HepG2 (cell line): ENCODE measurements around the gene PPP1R18. TPM values are rescaled to one million over a fixed set of nuclear protein-coding genes. Genes with fewer than 3 reads are reported as not detected.

Source experiments
- ATAC-seq: fragments of 200-7000 bp; cut with Tn5 transposase; 3 replicates; pipeline ENCODE4 v1.9.1; 2020; ENCODE audit warnings: mild to moderate bottlenecking, moderate library complexity
- BruUV-seq: library from RNA; stranded (reverse); fragments of 400-500 nt; replicated peaks from 2 replicates; lab custom pipeline; 2021; lab: Mats Ljungman, UMichigan
- CTCF ChIA-PET: fragments of 300-600 bp; formaldehyde crosslinking; extraction: SDS; loops from one replicate; lab custom pipeline; 2021; ENCODE audit warnings: low total read pairs, inconsistent platforms, low intra/inter-chr PET ratio; lab: Yijun Ruan, JAX
- POLR2A ChIA-PET: fragments of 350-600 bp; sonication (Branson Sonifier 250); formaldehyde crosslinking; loops from one replicate; lab custom pipeline; 2020; ENCODE audit warnings: antibody characterized with exemption, inconsistent platforms; lab: Yijun Ruan, JAX
- DNase-seq: peaks from one replicate; pipeline ENCODE4 v3.0.0-alpha.2; 2015; ENCODE audit warnings: low spot score
- FAIRE-seq: peaks from 3 replicates; lab custom pipeline; 2011; peaks lifted over from hg19 to GRCh38; lab: Jason Lieb, UNC
- H2AFZ ChIP-seq: one replicate; pipeline ENCODE4 v1.6.1; 2011; ENCODE audit warnings: low read length, inconsistent platforms
- H3K27ac ChIP-seq: fragments of 300-600 bp; 3 replicates; pipeline ENCODE4 v1.8.0; 2011; ENCODE audit warnings: mixed run types, mild to moderate bottlenecking, mixed read lengths, low read length, inconsistent platforms; ENCODE audit not compliant: insufficient read depth; ENCODE audit errors: extremely low read length
- H3K27me3 ChIP-seq, 2 experiments: fragments of 200-600 bp in 1 of 2; 2 replicates in 1 of 2; 3 replicates in 1 of 2; pipeline versions ENCODE4 v1.6.0 to v1.8.0; 2011; ENCODE audit warnings: low read length in 2 of 2, mild to moderate bottlenecking in 2 of 2, moderate library complexity in 2 of 2, inconsistent platforms in 1 of 2; ENCODE audit not compliant: insufficient read depth in 2 of 2, control insufficient read depth in 1 of 2
- H3K36me3 ChIP-seq, 2 experiments: fragments of 200-600 bp in 1 of 2; replicated peaks in 1 of 2; 2 replicates in 1 of 2; 3 replicates in 1 of 2; pipeline versions ENCODE4 v1.5.1 to v1.8.0; 2011; ENCODE audit warnings: low read length in 2 of 2, inconsistent platforms in 1 of 2; ENCODE audit not compliant: insufficient read depth in 2 of 2, control insufficient read depth in 1 of 2
- H3K4me1 ChIP-seq: 2 replicates; pipeline ENCODE4 v1.5.1; 2012; ENCODE audit warnings: low read length, inconsistent platforms; ENCODE audit not compliant: insufficient read depth
- H3K4me2 ChIP-seq: 2 replicates; pipeline ENCODE4 v1.6.0; 2011; ENCODE audit warnings: low read depth, low read length, inconsistent platforms
- H3K4me3 ChIP-seq, 3 experiments: fragments of 200-600 bp in 1 of 3; sonication (generic), shearing (Covaris generic) in 1 of 3; replicated peaks in 1 of 3; 2 replicates each; pipeline ENCODE4 v1.5.1; 2011 to 2016; ENCODE audit warnings: low read length in 3 of 3, inconsistent platforms in 2 of 3, low read depth in 2 of 3, mild to moderate bottlenecking in 2 of 3, control low read depth in 1 of 3, mixed read lengths in 1 of 3; ENCODE audit not compliant: insufficient read depth in 1 of 3
- H3K79me2 ChIP-seq: one replicate; pipeline ENCODE4 v1.6.1; 2011; ENCODE audit warnings: low read length, inconsistent platforms; ENCODE audit not compliant: insufficient read depth
- H3K9ac ChIP-seq: 2 replicates; pipeline ENCODE4 v1.6.0; 2011; ENCODE audit warnings: mild to moderate bottlenecking, low read depth, low read length, inconsistent platforms; ENCODE audit not compliant: insufficient read depth
- H3K9me3 ChIP-seq: 2 replicates; pipeline ENCODE4 v1.5.1; 2012; ENCODE audit warnings: mild to moderate bottlenecking, low read length
- H4K20me1 ChIP-seq: 2 replicates; pipeline ENCODE4 v1.6.0; 2011; ENCODE audit warnings: inconsistent platforms, mild to moderate bottlenecking, low read length, moderate library complexity; ENCODE audit not compliant: insufficient read depth
- ATAD3A ChIP-seq: sonication (generic); formaldehyde crosslinking; IDR thresholded peaks from 2 replicates; pipeline ENCODE4 v1.4.0; 2020; ENCODE audit warnings: missing genetic modification reagents
- CAMTA2 ChIP-seq: sonication (generic); formaldehyde crosslinking; IDR thresholded peaks from 2 replicates; pipeline ENCODE4 v1.4.0; 2020; ENCODE audit warnings: mild to moderate bottlenecking, missing genetic modification reagents, borderline replicate concordance
- DPF2 ChIP-seq: sonication (generic); formaldehyde crosslinking; IDR thresholded peaks from 2 replicates; pipeline ENCODE4 v1.4.0; 2020; ENCODE audit warnings: mild to moderate bottlenecking, low read depth, missing genetic modification reagents, borderline replicate concordance
- FOXO1 ChIP-seq: sonication (generic); formaldehyde crosslinking; IDR thresholded peaks from 2 replicates; pipeline ENCODE4 v1.4.0; 2020; ENCODE audit warnings: missing genetic modification reagents
- HOXA7 ChIP-seq: sonication (generic); formaldehyde crosslinking; IDR thresholded peaks from 2 replicates; pipeline ENCODE4 v1.8.1; 2022; ENCODE audit warnings: mild to moderate bottlenecking, missing genetic modification reagents, moderate library complexity
- KMT2A ChIP-seq: sonication (generic); formaldehyde crosslinking; IDR thresholded peaks from 2 replicates; pipeline ENCODE4 v1.4.0; 2020; ENCODE audit warnings: missing genetic modification reagents
- NRL ChIP-seq: sonication (generic); formaldehyde crosslinking; IDR thresholded peaks from 2 replicates; pipeline ENCODE4 v1.5.0; 2020; ENCODE audit warnings: missing genetic modification reagents, mild to moderate bottlenecking, moderate library complexity, borderline replicate concordance
- POGK ChIP-seq: sonication (generic); formaldehyde crosslinking; conservative IDR thresholded peaks from 2 replicates; pipeline ENCODE4 v1.8.0; 2022; ENCODE audit warnings: mild to moderate bottlenecking, moderate library complexity, missing genetic modification reagents
- SKI ChIP-seq: fragments of 450-650 bp; IDR thresholded peaks from one replicate; pipeline ENCODE4 v1.6.1; 2018; ENCODE audit warnings: mild to moderate bottlenecking; ENCODE audit not compliant: partially characterized antibody
- TARDBP ChIP-seq: sonication (generic); formaldehyde crosslinking; IDR thresholded peaks from 2 replicates; pipeline ENCODE4 v1.8.0; 2022; ENCODE audit warnings: mild to moderate bottlenecking, missing genetic modification reagents
- THAP8 ChIP-seq: sonication (generic); formaldehyde crosslinking; IDR thresholded peaks from 2 replicates; pipeline ENCODE4 v1.5.1; 2020; ENCODE audit warnings: missing genetic modification reagents, mild to moderate bottlenecking, borderline replicate concordance
- TIGD3 ChIP-seq: sonication (generic); formaldehyde crosslinking; IDR thresholded peaks from 2 replicates; pipeline ENCODE4 v1.5.1; 2020; ENCODE audit warnings: mild to moderate bottlenecking, missing genetic modification reagents, borderline replicate concordance
- TSC22D2 ChIP-seq: sonication (generic); formaldehyde crosslinking; IDR thresholded peaks from 2 replicates; pipeline ENCODE4 v1.5.1; 2020; ENCODE audit warnings: missing genetic modification reagents, mild to moderate bottlenecking, borderline replicate concordance
- ZBTB20 ChIP-seq: sonication (generic); formaldehyde crosslinking; IDR thresholded peaks from 2 replicates; pipeline ENCODE4 v1.8.1; 2023; ENCODE audit warnings: missing genetic modification reagents, low read depth, mild to moderate bottlenecking, borderline replicate concordance
- ZMAT5 ChIP-seq: sonication (generic); formaldehyde crosslinking; IDR thresholded peaks from 2 replicates; pipeline ENCODE4 v1.5.0; 2020; ENCODE audit warnings: mild to moderate bottlenecking, low read depth, missing genetic modification reagents, borderline replicate concordance
- ZNF3 ChIP-seq: IDR thresholded peaks from 2 replicates; pipeline ENCODE4 v1.7.0; 2017; ENCODE audit warnings: inconsistent platforms
- ZNF430 ChIP-seq: sonication (generic); formaldehyde crosslinking; IDR thresholded peaks from 2 replicates; pipeline ENCODE4 v1.9.0; 2021; ENCODE audit warnings: mild to moderate bottlenecking, missing genetic modification reagents
- ZNF550 ChIP-seq: sonication (generic); formaldehyde crosslinking; IDR thresholded peaks from 2 replicates; pipeline ENCODE4 v1.4.0; 2020; ENCODE audit warnings: mild to moderate bottlenecking, missing genetic modification reagents, borderline replicate concordance
- ZNF773 ChIP-seq: sonication (generic); formaldehyde crosslinking; IDR thresholded peaks from 2 replicates; pipeline ENCODE4 v1.4.0; 2020; ENCODE audit warnings: missing genetic modification reagents, borderline replicate concordance
- WGBS: methylation state at CpG from one replicate; pipeline ENCODE4 v1.1.6; 2017; ENCODE audit warnings: low lambda C conversion rate; 5-methylcytosine and 5-hydroxymethylcytosine counted together
- in situ Hi-C: cut with HindIII; loops from 2 replicates; pipeline ENCODE4 v1.10.0; 2017; ENCODE audit warnings: low pct_unique_long_range_greater_than_20kb; ENCODE audit not compliant: extremely low pct_ligation_motif_present
- intact Hi-C: fragments of 100-400 bp; cut with micrococcal nuclease; formaldehyde crosslinking; loops from one replicate; pipeline ENCODE4 v1.10.0; 2022; ENCODE audit not compliant: unreplicated experiment
- polyA plus RNA-seq, 8 experiments: library from polyadenylated mRNA; depleted of rRNA in 3 of 8; stranded (reverse) in 7 of 8; unstranded in 1 of 8; fragments of >200 nt; fragmentation: Illumina TruSeq in 4 of 8; extraction: Trizol in 4 of 8; gene quantifications; 2 replicates each; pipeline versions ENCODE4 v1.2.1 to v1.2.3, GENCODE V29; 2011 to 2016; ENCODE audit warnings: low read depth in 4 of 8, missing spikeins in 1 of 8, mixed read lengths in 1 of 8; ENCODE audit not compliant: insufficient read depth in 1 of 8
- total RNA-seq, 5 experiments: library from RNA; depleted of rRNA; stranded (reverse); fragments of >200 nt; fragmentation: Illumina TruSeq; extraction: Trizol; gene quantifications; 2 replicates each; pipeline ENCODE4 v1.2.3, GENCODE V29; 2016; ENCODE audit warnings: low read depth in 1 of 5

The PPP1R18 gene
- total and polyA plus RNA-seq, 2 of the 13 experiments (the other 11 are each of a cell fraction or from before 2014, with no cell fraction given) = 4.9 to 9.2 TPM

- peak; percentile 0; the same call in 1 of the 3 replicates for ATAC-seq
- peaks cover 58% of the 10 kb centered on the region for H3K4me1 ChIP-seq
- no peak overlapping the region for H2AFZ ChIP-seq
- in situ Hi-C loops (loop anchor here (5.0 to 10.0 kb wide), 2 partner anchors 45 to 238 kb away; partner anchors contain the start of gene HLA-E), intact Hi-C loops (loop anchor here (1.0 to 5.0 kb wide), 4 partner anchors 35 to 240 kb away; no protein-coding TSS in a partner anchor)
- no peaks in the 10 kb centered on the region; a peak in 1 of 5 replicates for H3K27me3 ChIP-seq
- peak; percentile 82 for DNase-seq
- peak overlapping the region; percentile 89 to 94 (median 90); a peak in 5 of 6 replicates for H3K4me3 ChIP-seq
- no TSS peak for BruUV-seq
- H3K36me3 ChIP-seq = peaks cover 13 to 37% of the 10 kb centered on the region in 2 experiments
- H4K20me1 ChIP-seq = peaks cover 44% of the 10 kb centered on the region
- peak overlapping the region; percentile 82 for H3K4me2 ChIP-seq
- H3K9me3 ChIP-seq = no peaks in the 10 kb centered on the region
- CTCF ChIA-PET = interaction anchor here (0.8 to 3.5 kb wide), 10 partner anchors 8 to 155 kb away, joined by 3 to 130 read pairs (median 4); partner anchors contain the start of genes DHX16 and NRM
- peak overlapping the region; percentile 96 for H3K27ac ChIP-seq
- peak overlapping the region; percentile 96 for H3K9ac ChIP-seq
- POLR2A ChIA-PET = interaction anchor here (0.9 to 5.0 kb wide), 17 partner anchors 8 to 191 kb away, joined by 3 to 92 read pairs (median 9); partner anchors contain the start of genes DHX16, FLOT1, IER3 and MRPS18B
- 31% methylated on average over 27 of the region's 27 CpGs for WGBS
- peaks cover 46% of the 10 kb centered on the region for H3K79me2 ChIP-seq
- peak; percentile 73 for FAIRE-seq
- TF ChIP-seq KMT2A (CRISPR knock-in tag) (peak; percentile 44; the same call in 1 of the 2 replicates), THAP8 (no peak), TSC22D2 (CRISPR knock-in tag) (no peak), ATAD3A (CRISPR knock-in tag) (no peak), ZMAT5 (CRISPR knock-in tag) (no peak), ZNF550 (no peak), POGK (no peak), TIGD3 (no peak; the same call in 1 of the 2 replicates), TARDBP (CRISPR knock-in tag) (no peak), ZNF3 (CRISPR knock-in tag) (no peak), ZNF773 (CRISPR knock-in tag) (no peak), CAMTA2 (CRISPR knock-in tag) (0 out of 2 replicates have a peak, but pooled peaks have one; percentile 52), ZBTB20 (CRISPR knock-in tag) (no peak), ZNF430 (CRISPR knock-in tag) (peak; percentile 31; the same call in 1 of the 2 replicates), NRL (no peak), HOXA7 (no peak), SKI (peak; percentile 28), FOXO1 (CRISPR knock-in tag) (no peak), DPF2 (no peak)
Measured at GRCh38 chr6:30722280-30723112, 36.1 kb upstream of the PPP1R18 start.
